Measurements from ENCODE around the gene MED9.

The MED9 gene

DNA sequence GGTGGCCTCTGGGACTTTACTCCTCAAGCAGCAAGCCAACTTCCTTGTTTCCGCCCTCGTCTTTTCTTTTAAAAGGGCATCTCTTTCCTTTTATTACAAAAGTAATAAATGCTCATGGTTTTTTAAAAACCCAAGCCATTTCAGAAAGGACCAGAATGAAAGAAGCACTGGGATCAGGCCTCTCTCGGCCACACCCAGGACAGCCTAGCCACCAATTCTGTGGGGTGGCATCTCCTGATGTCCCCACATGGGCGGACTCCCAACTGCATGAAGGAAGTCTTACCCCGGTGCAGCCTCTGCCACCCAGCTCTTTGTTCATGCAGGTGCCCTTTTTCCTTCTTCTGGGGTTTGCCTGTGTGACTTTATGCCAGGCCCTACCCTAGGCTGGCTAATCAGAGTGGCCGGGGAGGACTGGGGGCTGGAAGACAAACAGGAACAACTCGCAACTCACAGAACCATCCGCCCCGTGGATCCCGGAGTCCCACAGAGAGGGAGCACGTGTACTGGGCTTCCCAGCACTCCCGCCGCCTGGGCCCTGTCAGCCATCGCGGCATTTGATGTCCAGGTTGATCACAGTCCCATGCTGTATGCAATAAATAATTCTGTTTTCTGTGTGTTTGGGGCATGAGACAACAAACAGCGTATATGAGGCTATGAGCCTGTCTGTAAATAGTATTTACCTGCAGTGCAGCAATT, 22.0 kb downstream of the MED9 start:
- no peak for TF ChIP-seq POLR2A (IDR thresholded peaks at IDR 0.05; ENCODE audit: low read depth, low read length)
- FAIRE-seq (no peak), DNase-seq (ENCODE audit: insufficient read length, low spot score) (no peak)

DNA sequence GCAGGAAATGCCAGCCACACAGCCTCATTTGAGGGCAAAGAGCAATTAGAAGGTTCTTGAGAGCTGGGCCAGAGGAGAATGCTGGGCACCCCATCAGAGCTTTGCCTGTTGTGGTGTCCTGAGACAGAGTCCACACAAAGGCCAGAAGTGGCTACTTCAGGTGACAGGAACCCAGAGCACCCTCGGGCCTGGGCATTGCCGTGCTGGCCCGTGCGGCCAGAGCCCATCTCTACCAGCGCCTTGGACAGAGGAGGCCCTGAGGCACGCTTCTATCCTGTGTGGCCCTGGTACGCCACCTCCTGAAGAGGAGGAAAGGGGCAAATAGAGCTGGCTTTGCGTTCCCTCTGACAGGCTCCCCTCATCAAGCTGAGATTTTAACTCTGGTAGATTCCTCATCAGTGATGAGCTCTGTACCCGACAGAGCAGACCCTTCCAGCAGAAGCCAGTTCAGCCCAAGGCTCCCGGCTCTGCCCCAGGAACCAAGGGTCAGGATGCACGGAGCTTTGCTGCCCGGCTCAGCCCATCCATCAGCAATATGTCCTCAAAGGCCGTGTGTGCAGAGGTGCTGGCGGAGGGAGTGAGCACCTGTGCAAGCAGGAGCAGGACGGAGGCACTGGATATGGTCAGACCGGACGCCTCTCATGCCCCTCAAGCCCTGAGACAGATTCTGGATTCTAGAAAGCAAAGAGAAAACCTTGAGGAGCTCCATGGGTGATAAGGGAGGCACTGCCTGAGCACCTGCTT, 22.8 kb downstream of the MED9 start:
- FAIRE-seq: no peak
- TF ChIP-seq POLR2A (IDR thresholded peaks at IDR 0.05; ENCODE audit: low read depth, low read length): no peak
- no peak for DNase-seq (ENCODE audit: insufficient read length, low spot score)

DNA sequence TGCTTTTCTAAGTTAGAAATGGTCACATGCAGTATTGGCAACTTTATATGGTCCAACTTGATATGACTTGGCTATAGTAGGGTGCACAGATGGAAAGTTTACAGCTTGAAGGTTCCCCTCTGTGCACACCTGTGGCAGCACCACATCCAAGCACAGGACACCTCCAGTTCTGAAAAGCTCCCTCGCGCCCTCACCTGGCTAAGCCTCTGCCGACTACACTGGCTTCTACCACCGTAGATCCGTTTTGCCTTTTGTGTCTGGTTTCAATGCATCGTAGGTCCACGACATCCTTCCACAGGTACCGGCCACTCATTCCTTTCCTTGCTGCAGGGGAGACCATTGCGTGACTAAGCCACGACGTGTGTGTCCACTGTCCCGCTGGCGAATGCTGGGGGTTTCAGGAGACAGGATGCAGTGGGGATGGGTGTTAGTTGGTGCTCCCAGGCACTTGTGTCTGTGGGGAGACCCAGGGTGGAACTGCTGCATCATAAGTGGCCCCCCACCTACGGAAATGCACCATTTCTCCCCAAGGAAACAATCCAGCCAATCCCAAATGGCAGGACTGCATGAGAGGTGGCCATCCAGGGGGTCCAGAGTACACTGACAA, 24.3 kb downstream of the MED9 start:
- DNase-seq (ENCODE audit: insufficient read length, low spot score): no peak
- FAIRE-seq: no peak
- no peak for TF ChIP-seq POLR2A (IDR thresholded peaks at IDR 0.05; ENCODE audit: low read depth, low read length)

DNA sequence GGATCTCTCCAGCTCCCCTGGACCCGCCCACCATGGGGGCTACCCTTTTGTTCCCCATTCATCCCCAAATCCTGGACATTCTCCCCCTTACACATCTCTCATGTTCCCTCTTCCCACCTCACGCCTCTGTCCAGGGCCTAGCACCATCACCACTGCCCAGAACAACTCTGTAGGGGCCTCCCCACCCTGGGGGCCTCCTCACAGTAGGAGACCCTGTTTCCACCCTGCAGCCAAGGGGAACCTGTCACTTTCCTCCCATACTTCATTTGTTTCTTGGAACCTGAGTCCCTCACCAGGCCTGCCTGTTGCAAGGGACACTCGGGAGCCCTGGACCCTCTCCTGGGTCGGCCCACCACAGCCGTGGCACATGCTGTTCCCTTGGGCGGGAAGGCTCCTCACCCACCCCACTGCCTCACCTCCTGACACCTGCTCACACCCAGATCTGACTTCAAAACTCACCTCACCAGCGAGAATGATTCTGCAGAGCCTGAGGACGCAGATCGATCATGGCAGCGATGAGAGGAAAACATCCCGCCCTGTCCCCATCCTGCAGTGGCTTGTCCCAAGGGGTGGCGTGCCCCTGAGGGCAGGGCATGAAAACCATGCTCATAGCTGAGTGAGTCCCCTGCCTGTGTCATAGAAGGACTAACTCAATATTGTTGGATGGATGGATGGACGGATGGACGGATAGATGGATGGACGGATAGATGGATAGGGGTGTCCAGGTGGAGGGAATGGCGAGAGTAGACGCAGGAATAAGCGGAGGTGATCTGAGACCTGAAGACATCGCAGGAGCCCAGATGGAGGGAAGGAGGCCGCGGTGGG, 26.2 kb downstream of the MED9 start:
- DNase-seq (ENCODE audit: insufficient read length, low spot score) (no peak), FAIRE-seq (no peak)
- TF ChIP-seq POLR2A (IDR thresholded peaks at IDR 0.05; ENCODE audit: low read depth, low read length): no peak

DNA sequence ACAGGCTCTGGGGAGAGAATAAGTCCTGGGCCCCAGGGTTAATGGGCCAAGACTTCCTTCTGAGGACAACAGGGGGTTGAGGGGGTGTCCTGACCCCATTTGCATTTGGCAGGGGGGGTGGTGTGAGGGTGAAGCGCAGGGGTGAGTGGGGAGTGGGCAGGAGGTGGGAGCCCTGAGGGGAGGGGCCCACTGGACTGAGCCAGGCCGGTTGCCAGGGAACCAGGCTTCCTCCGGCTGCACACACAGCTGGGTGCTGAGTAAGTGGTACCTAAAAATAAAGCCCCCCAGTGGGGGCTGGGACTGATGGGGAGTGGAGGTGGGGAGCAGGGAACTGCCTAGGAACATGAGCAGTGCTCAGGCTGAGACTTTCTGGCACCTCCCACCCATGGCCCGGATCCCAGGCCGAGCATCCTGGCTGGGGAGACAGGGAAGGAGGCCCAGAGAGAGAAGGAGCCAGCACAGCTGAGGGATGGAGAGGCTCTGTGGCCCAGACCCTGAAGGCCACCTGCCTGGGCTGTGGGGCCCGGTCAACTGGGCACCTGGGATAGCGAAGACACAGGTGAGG, 26.8 kb downstream of the MED9 start:
- TF ChIP-seq POLR2A (IDR thresholded peaks at IDR 0.05; ENCODE audit: low read depth, low read length): no peak
- DNase-seq (ENCODE audit: insufficient read length, low spot score) (no peak), FAIRE-seq (no peak)

DNA sequence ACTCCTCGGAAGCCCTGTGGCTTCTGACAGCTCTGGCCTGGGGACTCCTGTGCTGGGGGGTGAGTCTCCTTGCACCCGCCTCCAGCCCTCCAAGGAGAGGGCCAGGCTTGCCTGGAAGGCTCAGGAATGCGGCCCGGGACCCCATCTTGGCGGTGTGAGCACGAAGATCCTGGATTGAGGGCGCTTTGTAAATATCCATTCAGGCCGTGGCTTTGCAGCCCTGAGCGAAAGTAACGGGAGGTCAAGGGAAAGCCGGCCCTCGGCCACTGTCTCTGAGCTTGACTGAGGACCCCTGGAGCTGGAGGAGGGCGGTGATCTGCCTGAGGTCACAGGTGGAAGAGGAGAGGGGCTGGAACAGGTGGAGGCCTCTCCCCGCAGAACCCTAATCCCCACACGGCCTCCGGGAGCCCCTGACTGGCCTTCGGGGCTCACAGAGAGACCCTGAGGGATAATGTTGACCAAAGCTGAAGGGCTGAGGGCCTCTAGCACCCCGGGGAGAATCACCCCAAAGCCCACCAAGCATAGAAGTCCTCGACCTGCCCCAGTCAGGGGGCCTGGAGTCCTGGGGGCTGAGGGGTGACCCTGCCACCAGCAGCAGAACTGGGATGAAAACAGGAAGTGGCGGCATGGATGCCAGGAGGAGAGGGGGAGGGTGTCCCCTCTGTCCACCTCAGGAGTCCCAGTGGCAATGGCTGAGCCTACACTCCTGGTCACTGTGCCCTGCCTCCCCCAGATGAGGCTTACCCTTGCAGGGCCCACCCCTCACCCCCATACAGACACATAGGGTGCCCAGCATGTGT, 27.7 kb downstream of the MED9 start:
- FAIRE-seq (no peak), DNase-seq (ENCODE audit: insufficient read length, low spot score) (no peak)
- TF ChIP-seq POLR2A (IDR thresholded peaks at IDR 0.05; ENCODE audit: low read depth, low read length): no peak

DNA sequence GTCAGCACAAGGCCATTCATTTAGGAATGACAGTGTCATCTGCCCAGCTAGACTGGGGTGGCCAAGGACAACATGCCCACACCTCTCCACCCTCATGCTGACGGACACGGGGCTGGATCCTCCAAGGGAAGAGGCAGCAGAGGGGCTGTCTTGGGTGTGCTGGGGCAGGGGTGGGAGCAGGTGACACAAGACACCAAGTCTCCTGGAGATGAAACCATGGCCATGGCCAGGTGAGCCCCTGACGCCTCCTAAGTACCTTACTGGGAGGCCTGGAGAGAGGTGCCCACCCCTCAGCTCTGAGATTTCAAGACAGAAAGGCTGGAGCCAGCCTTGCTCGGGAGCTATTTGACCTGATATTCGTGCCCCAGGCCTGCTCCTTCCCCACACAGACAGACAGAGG, 28.4 kb downstream of the MED9 start:
- no peak for DNase-seq (ENCODE audit: insufficient read length, low spot score)

DNA sequence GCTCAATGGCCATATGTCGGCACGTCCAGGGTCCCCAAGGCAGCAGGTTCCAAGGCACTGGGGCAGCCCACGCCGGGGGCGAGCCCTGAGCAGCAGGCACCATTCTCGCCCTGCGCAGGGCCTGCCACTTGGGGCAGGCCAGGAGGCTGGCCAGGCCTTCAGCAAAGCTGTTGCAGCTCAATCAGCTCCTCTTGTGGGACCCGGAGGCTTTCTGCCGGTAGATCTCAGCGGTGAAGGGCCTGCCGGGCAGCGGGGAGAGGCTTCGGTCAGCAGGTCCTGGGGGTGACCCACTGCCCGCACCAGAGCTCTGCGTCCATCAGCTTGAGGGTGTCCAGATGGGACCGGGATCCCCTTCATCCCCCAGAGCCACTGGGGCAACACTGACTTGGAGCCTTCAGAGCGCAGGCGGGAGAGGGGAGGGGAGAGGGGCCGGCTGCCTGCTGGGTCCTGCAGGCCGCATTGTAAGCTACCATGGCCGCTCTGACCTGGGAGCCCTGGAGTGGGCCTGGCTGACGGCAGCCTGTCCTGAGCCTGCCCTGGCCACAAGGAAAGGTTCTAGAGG, 28.9 kb downstream of the MED9 start:
- FAIRE-seq (no peak), DNase-seq (ENCODE audit: insufficient read length, low spot score) (no peak)
- no peak for TF ChIP-seq POLR2A (IDR thresholded peaks at IDR 0.05; ENCODE audit: low read depth, low read length)

More for the DNA sequence above, 28.4 kb downstream of the MED9 start:
- no peak for TF ChIP-seq POLR2A (IDR thresholded peaks at IDR 0.05; ENCODE audit: low read depth, low read length)
- FAIRE-seq: no peak

DNA sequence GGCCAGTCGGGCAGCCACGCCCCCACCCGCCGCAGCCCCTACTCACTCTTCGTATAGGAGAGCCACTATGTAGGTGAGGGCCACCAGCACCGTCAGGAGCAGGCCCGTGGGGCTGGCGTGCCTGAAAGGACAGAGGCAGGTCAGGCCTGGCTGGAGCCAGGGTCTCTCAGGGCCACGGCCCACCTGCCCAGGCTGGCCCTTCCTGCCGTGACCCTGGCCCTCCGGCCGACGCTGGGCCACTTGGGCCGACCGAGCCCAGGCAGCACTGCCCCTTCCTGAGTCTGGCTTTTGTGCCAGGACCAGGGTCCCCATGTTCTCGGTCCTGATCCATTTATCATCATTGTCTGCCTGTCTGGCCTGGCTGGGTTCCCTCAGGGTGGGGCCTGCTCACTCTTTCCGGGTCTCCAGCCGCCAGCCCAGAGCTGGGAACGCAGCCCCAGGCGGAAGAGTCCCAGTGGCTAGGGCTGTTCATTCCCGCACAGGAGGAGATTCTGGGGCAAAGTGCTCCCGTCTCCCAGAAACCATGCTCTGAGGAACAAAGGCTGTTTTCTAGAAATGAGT, 29.5 kb downstream of the MED9 start:
- TF ChIP-seq POLR2A (IDR thresholded peaks at IDR 0.05; ENCODE audit: low read depth, low read length): no peak
- no peak for FAIRE-seq
- DNase-seq (ENCODE audit: insufficient read length, low spot score): no peak

DNA sequence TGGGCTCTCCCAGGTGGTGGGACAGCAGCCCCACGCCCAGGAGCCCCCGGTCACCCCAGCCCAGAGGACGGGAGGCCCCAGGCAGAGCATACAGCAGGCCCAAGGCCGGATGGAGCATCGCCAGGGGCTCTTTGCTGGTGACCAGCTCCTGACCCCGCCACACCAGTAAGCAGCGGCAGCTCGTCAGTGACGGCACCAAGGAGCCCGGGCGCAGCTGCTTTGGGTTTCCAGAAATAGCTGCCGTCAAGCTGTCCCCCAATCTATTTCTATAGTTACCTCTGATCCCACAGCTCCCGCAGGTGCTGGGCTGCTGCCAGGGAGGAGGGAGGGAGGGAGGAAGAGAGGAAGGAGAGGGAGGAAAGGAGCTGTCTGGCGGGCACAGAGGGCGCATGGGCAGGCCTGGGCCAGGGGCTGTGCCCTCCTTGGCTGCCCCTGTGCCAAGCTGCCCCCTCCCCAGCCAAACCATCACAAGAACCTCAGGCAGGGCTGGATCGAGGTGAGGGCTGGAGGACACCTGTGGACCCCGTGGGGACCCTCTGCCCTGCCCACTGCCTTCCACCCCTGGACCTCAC, 30.2 kb downstream of the MED9 start:
- no peak for DNase-seq (ENCODE audit: insufficient read length, low spot score)
- no peak for TF ChIP-seq POLR2A (IDR thresholded peaks at IDR 0.05; ENCODE audit: low read depth, low read length)
- no peak for FAIRE-seq

DNA sequence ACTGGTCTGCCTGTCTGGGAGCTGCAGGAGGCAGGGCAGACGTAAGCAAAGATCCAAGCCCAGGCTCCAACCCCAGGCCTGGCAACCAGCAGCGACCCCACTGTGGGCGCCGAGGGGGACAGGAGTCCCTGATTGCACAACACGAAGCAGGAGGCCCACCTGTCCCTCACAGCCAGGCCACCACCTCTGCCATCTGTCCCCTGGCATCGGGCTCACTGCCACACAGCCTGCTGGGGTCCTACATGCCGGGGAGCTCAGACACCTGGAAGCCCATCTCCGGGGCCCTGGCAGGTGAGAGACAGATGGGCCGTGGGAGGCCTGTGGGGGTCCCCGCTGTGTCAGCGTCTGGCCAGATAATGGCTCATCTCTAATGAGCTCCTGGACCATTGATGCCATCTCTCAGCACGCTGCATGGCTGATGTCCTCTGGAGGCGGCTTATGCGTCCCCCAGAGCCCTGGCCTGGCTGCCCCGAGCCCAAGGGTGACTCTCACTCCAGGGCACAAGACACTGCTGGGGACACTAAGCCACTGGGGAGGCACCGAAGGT, 30.7 kb downstream of the MED9 start:
- DNase-seq (ENCODE audit: insufficient read length, low spot score) (no peak), FAIRE-seq (no peak)
- TF ChIP-seq POLR2A (IDR thresholded peaks at IDR 0.05; ENCODE audit: low read depth, low read length): no peak

DNA sequence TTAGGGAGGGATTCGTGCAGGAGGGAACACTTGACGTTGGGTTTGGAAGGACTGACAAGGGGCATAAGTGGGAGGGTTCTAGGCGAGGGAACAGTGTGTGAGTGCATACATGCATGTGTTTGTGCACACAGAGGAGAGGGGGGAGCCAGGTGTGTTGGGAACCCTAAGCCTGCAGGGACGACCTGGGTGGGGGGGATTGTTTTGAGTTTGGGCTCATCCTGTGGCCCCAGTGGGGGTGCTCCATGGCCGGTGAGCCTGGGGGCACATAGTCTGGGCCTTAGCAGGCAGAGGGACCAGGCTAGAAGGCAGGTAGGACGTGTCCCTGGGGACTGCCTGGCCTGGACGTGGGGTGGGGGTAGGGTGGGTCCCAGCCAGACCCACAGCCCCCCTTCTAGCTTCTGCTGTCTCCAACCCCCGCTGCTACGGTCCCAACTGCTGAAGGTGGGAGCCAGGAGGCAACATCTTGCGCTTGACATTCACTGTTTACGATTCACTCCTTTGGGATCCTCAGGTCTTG, 31.3 kb downstream of the MED9 start:
- no peak for DNase-seq (ENCODE audit: insufficient read length, low spot score)
- FAIRE-seq: no peak
- no peak for TF ChIP-seq POLR2A (IDR thresholded peaks at IDR 0.05; ENCODE audit: low read depth, low read length)

All from H54 (cell line).